ENCODE data around the gene PLCD1.

Gene PLCD1

DNA sequence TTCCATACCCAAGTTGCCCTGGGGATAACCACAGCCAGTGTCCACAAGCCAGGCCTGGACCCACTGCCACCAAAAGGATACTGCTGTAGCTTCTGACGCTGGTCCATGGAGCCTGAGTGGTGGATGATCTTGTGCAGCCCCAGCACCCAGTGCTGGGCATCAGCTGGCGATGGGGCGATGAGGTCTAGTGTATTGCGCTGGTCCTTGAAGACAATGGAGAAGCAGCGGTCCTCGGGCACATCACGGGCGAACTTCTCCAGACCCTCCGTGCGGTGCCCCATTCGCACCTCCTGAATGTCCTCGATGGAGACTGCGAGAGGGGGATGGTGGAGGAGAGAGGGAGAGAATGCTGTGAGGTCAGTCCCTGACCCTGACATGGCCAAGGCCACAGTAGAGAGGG, 13.0 kb downstream of the PLCD1 start:
- DNase-seq: no peak

DNA sequence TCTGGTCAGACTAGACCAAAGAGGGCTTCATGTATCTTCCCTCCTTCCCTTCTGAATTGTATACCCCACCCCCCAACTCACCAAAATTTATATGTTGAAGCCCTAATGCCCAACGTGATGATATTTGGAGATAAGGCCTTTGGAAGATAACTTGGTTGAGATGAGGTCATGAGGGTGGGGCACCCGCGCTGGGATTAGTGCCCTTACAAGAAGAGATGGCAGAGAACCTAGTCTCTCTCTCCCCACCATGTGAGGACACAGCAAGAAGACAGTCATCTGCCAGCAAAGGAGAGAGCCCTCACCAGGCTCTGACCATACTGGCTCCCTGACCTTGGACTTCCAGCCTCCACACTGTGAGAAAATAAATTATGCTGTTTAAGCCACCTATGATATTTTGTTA, 13.5 kb downstream of the PLCD1 start:
- DNase-seq: no peak

DNA sequence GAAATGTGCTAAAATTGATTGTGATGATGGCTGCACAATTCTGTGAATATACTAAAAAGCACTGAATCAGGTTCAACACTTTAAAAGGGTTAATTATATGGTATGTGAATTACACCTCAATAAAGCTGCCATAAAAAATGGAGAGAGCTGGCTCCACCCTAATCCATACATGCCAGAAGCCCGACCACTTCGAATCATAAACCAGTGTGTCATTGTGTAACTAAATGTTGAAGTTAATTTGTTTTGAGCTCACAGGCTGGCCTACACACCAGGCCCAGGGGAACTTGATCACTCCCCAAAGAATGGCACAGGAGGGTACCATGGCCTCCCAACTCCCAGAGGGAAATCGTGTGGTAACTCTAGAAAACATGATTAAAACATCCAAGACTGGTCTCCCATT, 14.0 kb downstream of the PLCD1 start:
- DNase-seq: no peak

DNA sequence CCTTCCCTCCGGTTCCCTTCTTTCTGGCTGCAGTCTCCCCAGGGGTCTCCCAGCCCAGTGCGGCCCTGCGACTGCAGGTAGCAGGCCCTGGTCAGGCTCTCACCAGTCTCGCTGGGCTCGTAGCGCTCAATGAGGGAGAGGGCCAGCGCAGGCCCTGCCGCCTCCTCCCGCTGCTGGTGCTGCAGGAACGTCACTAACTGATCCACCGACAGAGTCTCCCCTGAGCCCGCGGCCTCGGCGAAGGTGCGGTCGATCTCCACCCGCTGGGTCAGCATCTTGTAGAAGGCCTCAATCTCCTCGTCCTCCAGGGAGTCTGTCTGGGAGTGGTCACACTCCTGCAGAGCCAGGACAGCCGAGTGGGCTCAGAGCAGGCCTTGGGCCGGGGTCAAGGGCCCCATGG, 18.3 kb downstream of the PLCD1 start:
- no peak for DNase-seq

DNA sequence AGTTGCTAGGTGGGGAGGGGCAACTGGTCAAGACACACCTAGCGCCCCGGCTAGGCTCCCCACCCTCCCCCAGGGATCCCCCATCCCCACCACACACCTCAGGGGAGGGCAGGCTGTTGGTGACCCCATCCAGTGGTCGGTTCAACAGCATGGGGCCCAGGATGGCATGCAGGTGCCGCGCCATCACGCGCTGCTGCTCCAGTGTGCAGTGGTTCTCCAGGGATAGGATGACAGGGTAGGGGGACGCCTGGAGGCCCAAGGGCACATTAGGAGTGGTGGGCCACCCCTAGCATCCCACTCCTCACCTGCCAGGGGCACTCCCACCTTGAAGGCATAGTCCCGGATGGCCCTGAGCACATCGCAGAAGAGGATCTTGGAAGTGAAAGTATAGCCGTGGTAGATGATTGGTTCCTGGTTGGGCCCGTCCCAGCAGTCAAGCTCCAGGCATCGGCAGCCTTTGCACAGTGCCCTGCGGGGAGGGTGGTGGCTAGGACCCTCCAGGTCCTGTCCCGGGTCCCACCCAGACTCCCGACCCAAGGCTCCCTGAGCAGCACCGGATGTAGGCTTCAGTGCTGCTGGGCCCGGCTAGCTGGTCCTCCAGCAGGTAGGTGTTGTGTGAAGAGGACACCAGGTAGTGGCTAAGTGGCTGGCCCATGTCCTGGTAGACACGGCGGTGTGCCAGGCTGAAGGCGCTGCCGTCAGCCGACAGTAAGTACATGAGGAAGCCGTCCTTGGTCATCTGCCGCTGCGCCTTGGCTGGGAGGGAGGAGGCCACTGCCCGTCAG, 19.4 kb downstream of the PLCD1 start:
- no peak for DNase-seq

DNA sequence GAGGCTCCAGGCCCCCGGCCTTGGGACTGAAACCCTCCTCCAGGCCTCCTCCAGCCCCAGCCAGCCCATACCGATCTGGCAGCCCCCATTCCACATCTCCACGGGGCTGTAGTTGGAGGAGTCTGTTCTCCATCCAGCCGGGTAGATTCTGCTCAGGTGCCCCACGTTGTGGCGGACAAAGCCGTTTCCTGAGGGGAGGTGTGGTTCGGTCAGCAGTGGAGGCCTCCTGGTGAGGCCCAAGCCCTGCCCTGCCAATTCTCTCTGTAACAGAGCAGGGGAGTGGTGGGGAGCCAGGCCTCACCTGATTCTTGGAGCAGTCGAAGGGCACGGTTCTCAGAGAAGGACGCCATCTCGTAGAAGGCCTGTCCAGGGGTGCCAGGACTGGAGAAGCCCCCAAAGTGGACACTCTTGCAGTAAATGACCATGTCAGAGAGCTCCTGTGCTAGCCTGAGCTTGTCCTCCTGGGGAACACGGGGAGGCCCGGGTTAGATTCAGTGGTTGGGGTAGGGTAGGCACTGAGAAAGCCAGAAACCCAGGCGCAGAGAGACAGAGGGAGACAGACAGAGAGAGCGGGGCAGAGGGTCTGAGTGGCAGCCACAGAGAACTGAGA, 20.4 kb downstream of the PLCD1 start:
- DNase-seq: no peak

DNA sequence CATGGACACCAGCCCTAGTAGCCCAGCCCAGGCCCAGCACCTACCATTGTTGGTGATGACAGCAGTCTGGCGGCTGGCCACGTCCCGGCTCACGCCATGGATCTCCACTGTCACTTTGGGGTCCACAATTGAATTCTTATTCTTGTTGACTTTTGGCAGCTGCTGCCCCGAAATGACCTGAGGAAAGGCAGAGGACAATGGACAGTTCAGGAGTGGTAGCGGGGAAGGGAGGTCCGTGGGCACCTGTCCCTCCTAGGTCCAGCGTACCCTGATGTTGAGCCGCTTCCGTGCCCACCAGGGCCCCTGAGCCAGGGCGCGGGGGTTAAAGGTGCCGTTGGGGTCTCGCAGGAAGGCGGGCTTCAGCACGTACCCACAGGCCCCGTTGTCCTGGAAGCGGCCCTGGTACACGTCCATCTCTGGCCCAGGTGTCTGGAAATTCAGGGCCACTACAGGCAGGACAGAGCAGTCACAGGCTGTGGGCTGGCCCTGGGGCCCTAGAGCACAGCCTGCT, 21.2 kb downstream of the PLCD1 start:
- no peak for DNase-seq

DNA sequence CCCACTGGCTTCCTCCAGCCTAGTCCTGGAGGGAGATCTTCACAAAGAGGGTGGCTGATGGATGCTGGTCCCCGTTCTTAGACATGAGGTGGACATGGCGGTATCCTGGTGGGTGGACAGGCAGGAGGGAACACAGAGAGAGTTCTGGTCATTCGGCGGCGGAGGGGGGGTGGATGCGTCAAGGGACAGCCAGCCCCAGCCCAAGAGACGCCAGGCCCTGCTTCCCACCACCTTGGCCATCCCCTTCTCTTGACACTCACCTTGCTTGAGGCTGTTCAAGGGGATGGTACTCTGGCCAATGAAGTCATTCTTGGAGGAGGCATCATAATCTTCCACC, 21.7 kb downstream of the PLCD1 start:
- no peak for DNase-seq

DNA sequence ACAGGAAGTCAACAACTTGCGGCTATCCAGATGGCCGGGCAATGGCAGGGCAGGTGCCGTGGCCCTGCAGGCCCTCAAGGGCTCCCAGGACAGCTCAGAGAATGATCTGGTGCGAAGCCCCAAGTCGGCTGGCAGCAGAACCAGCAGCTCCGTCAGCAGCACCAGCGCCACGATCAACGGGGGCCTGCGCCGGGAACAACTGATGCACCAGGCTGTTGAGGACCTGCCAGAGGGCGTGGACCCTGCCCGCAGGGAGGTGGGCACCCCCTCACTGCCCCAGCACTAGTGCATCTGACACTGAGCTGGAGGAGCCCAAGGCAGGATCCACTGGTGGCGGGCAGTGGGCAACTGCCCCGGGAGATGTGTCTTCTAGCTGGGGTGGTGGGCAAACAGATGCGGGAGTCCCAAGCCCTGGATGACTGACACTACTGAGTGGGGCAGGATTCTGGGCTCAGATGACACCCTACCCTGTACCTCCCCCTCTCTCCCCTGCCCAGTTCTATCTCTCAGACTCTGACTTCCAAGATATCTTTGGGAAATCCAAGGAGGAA, 22.9 kb downstream of the PLCD1 start:
- no peak for DNase-seq

DNA sequence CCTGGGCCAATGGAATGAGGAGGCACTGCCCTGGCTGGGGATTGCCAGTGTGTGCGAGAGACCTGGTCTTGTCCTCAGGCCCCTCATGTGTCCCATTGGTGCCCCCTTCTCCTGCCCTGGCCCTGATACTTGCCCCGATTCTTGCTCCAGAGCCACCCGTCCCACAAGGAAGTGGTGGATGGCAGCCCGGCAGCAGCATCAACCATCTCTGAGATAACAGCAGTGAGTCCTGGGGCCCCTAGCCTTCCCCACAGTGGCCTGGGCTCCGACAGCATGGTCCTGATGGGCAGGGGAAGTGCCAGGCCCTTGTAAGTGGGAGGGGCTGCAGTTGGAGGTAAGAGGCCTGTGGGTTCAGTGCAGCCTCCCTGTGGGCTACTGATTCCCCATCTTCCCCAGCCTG, 23.4 kb downstream of the PLCD1 start:
- no peak for DNase-seq

DNA sequence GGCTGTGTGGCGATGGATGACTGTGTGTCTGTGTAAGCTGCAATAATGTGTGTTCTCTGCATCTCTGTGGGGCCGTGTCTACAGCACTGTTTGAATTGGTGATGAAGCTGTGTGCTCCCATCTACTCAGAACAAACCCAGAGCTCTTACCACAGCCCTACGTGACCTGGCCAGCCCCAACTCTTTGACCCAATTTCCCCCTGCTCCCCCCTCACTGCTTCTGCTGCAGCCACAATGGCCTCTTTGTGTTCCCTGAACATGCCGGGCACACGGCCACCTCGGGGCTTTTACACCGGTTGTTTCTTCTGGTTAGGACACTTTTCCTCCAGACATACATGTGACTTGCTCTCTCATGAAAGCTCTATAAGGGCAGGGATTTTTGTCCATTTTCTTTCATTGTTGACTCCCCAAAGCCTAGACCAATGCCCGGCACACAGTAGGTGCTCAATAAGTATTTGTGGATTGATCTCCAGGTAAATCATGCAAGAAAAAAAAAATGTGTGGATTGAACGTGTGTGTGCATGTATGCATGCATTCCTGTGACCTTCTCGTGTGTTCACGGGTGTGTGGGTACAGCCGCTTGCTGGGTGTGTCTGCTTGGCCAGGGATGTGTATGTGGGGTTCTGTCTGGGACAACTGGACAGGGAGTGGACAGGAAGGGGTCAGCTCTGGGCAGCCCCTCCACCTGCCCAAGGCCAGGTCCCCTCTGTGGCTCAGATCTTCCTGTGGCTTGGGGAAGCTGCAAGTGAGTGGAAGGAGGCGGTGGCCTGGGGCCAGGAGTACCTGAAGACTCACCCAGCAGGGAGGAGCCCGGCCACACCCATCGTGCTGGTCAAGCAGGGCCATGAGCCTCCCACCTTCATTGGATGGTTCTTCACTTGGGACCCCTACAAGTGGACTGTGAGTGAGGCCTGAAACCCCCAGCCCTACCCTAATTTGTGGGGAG, 24.1 kb downstream of the PLCD1 start:
- DNase-seq: no peak

DNA sequence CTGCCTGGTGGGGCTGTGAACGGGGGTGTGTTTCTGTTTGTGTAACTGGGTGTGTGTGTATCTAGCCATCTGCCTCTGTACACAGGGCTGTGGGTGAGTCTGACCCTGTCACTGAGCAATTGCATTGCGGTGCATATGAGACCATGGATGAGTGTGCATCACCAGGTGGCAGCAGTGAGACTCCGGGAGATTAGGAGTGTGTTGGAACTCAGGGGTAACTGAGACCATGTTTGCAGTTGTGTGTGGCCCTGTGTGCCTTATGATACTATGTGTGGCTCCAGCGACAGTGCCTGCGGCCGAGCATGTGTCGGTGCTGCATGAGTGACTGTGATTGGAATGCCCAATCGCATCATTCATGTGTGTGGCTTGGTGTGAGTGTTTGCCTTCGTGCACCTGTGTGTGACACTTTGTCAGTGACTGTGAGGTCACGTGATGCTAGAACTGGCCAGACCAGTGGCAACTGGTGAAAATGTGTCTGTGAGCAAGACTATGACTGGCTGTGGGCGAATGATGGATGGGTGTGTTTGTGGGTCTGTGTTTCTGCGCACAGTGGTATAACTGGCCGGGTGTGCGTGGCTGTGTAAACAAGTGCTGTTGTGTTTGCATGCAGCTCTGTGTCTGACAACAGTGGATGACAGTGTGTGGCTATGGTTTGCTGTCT, 24.9 kb downstream of the PLCD1 start:
- DNase-seq: no peak

DNA sequence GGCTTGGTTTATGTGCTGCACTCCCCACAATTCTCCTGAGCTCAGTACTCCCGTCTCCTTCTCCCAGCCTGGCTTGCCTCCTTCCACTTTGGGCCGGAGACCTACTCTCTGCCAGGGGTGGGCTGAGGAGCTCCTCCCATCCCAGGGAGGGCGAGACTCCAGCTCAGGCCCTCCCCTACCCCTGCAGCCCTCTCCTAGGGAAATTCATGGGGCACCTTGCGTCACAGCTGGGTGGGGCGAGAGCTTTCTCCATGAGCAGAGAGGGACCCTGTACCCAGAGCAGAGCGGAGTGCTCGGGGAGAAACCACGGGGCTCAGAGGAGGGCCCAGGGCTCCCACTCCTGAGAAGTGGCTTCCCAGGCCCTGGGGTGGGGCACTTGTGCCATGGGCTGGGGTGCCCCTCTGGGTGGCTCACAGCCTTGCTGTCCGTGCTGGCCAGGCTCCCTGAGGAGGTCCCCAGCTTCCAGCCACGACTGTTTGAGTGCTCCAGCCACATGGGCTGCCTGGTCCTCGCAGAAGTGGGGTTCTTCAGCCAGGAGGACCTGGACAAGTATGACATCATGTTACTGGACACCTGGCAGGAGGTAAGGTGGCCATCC, 25.5 kb downstream of the PLCD1 start:
- DNase-seq: no peak

DNA sequence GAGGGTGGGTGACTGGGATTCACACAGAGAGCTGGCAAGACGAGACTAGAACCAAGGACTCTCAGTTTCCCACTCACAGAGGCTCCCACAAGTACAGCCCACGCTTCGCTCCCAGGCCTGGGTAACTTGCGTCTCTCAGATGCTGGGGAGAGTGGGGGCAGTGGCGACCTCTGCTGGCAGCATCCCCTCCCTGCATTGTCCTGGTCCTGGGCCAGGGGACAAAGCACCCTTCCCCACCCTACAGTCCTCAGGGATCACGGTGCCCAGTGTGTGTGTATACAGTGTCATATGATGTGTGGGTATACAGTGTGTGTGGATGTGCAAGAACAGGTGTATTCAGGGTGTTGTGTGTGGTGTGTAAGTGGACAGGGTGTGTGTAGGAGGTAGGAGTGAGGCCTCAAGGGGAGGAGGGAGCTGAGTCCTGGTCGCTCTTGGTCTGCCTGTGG, 26.0 kb downstream of the PLCD1 start:
- DNase-seq: no peak

DNA sequence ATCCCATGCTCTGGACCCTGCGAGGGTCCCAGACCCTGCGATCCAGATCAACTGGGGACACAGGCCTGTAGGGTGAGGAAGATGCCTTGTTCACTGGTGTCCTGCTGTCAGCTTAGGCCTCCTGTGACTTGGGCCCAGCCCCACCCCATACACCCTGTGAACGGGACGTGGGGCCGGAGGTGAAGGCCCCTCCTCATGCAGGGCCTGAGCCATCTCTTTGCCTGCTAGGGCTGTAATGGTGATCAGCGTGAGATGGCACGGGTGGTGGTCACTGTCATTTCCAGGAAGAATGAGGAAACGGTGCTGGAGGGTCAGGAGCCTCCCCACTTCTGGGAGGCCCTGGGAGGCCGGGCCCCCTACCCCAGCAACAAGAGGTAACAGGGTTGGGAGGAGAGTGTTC, 26.5 kb downstream of the PLCD1 start:
- no peak for DNase-seq

DNA sequence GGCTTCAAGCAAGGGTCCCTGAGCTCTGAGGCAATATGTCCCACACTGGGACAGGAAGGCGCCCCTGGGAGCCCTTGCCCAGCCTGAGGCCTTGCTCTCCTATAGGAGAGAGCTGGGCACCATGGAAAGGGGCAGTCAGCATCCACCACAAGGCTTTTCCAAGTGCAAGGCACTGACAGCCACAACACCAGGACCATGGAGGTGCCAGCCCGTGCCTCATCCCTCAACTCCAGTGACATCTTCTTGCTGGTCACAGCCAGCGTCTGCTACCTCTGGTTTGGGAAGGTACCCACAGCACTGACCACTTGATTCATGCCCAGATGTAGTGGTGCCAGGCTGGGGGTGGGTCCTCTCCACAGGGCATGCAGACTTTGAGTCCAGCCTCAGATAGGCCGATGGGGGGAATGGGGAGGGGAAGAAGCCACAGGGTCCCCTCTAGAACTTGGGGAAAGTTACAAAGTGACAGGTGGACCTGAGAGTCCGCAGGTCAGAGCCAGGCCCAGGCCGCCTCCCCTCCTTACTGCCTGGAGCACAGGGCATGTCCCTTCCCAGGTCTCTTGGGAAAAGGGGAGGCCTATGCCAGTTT, 27.1 kb downstream of the PLCD1 start:
- no peak for DNase-seq

DNA sequence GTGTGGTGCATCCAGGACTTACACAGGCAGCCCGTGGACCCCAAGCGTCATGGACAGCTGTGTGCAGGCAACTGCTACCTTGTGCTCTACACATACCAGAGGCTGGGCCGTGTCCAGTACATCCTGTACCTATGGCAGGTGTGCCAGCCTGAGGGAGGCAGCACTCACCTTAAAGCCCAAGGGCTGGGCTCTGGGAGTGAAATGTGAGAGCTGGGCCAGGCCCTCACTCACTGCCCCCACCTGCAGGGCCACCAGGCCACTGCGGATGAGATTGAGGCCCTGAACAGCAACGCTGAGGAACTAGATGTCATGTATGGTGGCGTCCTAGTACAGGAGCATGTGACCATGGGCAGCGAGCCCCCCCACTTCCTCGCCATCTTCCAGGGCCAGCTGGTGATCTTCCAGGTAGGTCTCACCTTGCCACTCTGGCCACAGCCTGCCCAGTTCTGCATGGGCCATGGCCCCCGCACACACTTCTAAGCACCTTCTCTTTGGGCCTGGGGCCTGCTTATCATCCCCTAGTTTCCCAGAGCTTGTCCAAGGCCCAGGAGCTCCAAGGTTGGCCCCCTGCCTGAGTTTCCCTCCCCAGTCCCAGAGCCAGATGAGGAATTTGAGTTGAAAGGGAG, 27.9 kb downstream of the PLCD1 start:
- no peak for DNase-seq

DNA sequence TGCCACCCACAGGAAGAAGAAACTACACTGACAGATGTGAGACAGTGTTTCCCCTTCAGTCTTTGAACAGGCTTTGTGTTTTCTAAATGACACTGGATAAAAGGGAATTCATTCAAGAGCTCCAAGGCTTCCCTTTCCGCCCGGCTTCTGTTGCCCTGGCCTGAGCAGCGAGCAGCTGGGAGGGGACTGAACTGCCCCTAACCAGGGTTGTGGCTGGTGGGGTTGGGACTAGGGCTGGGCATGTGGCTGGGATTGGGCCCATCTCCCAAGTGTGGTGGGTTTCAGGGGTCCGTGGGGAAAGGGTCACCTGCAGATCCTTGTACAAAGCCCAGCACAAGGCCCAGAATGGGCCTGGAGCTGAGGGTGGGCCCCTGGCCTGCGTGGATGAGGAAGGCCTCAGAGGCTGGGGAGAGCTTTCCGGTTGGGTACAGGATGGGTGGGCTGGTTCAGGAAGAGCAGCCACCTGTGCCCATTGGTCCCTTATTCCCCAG, 28.4 kb downstream of the PLCD1 start:
- DNase-seq: no peak

DNA sequence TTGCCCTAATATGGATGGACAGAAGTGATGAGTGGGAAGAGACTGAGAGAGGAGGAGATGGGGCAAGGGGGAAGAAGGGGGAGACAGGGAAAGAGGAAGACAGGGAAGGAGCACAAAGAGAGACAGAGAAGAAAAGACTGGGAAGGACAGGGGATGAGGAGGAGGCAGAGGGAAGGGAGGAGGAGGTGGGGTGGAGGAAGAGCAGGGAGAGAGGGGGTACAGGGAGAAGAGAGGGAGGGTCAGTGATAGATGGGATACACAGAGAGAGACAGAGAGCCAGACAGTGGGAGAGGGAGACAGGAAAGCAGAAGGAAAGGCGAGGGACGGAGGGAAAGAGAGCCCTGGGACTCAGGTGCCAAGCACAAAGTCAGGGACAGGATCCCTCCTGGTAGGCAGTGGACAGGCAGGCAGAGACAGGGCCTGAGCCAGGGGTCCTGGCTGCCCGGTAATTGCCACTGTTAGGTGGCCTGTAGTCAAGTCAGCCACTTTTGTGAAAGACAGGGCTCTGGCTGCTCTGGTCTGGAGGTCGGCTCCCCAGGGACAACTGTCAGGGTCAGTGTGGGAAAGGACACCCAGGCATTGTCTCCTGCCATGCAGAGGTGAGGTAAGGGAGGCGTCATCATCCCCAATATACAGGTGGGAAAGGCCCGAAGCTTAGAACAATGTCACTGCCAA, 29.1 kb downstream of the PLCD1 start:
- DNase-seq: no peak

DNA sequence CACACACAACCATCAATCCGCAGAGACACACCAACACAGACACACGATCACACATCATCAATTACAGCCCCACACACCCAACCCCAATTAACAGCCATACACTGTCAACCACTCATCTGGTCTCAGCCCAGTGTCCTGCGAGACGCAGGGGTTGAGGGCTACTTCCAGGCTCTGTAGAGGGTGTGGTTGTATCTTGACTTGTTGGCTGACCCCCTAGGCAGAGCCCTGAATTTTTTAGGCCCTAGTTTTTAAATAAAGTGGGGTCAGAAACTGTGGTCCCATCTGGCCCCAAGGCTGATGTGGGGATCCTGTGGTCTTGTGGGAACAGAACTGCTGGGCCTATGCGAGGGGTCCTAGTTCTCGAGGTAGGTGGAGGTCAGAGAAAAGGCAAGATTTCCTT, 29.6 kb downstream of the PLCD1 start:
- DNase-seq: no peak

Data from cortex of kidney (tissue), 1 donor.